Measurements from ENCODE around the gene EXOC6B. TPM values are rescaled to one million over a fixed set of nuclear protein-coding genes. Genes with fewer than 3 reads are reported as not detected.

EXOC6B gene
- total RNA-seq, 4 donors from 2014 or later = 54.0 to 121 (median 78.7) TPM

DNA sequence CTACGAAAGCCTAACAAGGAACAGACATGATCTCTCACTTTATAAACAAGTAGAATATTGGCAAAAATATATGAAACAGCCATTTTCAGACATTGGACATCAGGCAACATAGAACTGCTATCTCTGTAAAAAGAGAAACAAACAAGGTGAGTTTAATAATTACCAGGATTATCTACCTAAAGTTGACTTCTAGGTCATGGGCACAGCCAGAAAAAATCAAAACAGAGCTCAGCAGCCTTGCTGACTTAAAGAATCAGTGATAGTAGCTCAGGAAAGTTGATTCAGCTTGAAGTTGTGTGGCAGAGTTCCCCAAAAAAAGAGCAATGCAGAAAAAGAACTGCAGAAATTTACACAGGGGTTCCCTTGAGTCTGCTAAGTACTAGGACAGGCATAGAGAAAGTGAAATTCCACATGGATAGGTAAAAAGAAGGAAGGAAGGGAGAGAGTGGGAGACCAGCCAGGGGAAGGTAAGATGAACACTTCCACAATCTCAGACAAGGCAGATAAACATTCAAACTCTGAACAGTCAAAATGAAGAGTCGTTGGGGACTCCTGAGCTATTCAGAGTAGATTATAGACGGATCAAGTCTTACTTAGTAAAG, 102.0 kb downstream of the EXOC6B start:
- no peak for DNase-seq (ENCODE audit: low spot score in 2 of 2)
- H3K27me3 ChIP-seq = no peaks in the 10 kb centered on the region
- no peak overlapping the region for H3K27ac ChIP-seq
- no peaks in the 10 kb centered on the region for H3K9me3 ChIP-seq
- no peaks in the 10 kb centered on the region for H3K36me3 ChIP-seq
- TF ChIP-seq EP300 (IDR thresholded peaks at IDR 0.05) (no peak), POLR2AphosphoS5 (IDR thresholded peaks at IDR 0.05) (no peak), POLR2A (IDR thresholded peaks at IDR 0.05) (no peak)
- TF ChIP-seq, protein P1, sequence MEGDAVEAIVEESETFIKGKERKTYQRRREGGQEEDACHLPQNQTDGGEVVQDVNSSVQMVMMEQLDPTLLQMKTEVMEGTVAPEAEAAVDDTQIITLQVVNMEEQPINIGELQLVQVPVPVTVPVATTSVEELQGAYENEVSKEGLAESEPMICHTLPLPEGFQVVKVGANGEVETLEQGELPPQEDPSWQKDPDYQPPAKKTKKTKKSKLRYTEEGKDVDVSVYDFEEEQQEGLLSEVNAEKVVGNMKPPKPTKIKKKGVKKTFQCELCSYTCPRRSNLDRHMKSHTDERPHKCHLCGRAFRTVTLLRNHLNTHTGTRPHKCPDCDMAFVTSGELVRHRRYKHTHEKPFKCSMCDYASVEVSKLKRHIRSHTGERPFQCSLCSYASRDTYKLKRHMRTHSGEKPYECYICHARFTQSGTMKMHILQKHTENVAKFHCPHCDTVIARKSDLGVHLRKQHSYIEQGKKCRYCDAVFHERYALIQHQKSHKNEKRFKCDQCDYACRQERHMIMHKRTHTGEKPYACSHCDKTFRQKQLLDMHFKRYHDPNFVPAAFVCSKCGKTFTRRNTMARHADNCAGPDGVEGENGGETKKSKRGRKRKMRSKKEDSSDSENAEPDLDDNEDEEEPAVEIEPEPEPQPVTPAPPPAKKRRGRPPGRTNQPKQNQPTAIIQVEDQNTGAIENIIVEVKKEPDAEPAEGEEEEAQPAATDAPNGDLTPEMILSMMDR (IDR thresholded peaks at IDR 0.05) = no peak
- H3K4me1 ChIP-seq = peaks cover 7% of the 10 kb centered on the region
- WGBS = 76% methylated on average over 3 of the region's 3 CpGs
- H3K4me3 ChIP-seq = no peak overlapping the region

DNA sequence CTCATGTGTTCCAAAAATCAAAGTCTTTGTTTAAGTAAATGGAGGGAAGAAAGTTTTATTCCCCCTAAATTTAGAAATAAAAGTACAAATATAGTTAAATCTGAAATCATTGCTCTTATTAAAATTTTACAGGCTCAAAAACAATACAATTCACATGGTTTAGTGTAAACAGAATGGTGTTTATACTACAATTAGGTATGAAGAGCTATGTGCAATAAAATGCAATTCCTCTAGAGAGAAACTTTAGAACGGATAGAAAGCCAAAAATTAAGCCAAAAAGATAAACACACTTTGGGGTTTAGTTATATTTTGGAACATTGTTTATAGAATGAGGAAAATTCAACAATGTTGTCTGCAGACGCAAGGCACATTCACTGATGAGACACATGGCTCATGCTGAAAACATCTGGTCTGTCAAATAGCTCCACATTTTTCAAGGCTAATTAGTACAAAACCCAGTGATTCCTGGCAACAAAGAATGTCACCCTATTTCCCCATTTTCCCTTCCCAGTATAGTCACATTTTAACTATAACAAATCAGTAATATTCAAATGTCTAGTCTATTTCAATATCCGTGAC, 103.3 kb downstream of the EXOC6B start:
- TF ChIP-seq, protein P1 (IDR thresholded peaks at IDR 0.05) = no peak
- TF ChIP-seq POLR2A (IDR thresholded peaks at IDR 0.05) (no peak), POLR2AphosphoS5 (IDR thresholded peaks at IDR 0.05) (no peak), EP300 (IDR thresholded peaks at IDR 0.05) (no peak)
- Histone ChIP-seq H3K27ac (no peak overlapping the region), H3K36me3 (no peaks in the 10 kb centered on the region), H3K4me3 (no peak overlapping the region), H3K4me1 (peaks cover 7% of the 10 kb centered on the region), H3K27me3 (no peaks in the 10 kb centered on the region), H3K9me3 (no peaks in the 10 kb centered on the region)
- DNase-seq (ENCODE audit: low spot score in 2 of 2) = no peak
- 52% methylated on average over 3 of the region's 3 CpGs for WGBS

DNA sequence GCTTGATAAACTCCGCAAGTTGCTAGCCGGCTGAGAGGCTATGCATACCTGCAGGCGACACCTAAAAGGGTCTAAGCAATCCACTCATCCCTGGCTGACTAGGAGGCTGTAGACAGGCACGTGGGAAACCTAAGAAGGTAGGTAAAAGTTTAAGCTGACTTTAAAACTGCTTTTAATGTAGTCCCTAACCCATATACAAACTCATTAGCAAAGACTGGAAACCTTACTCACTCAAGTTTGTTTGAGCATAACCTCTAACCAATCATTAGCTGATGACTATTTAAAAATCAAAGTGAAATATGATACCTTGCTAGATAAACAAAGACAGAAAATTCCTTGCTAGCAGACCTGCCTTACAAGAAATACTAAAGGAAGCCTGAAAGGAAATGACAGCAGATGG, 106.4 kb downstream of the EXOC6B start:
- Histone ChIP-seq H3K27me3 (no peaks in the 10 kb centered on the region), H3K27ac (no peak overlapping the region), H3K4me1 (peaks cover 7% of the 10 kb centered on the region), H3K9me3 (no peaks in the 10 kb centered on the region), H3K36me3 (peaks cover 6% of the 10 kb centered on the region), H3K4me3 (no peak overlapping the region)
- TF ChIP-seq, protein P1 (IDR thresholded peaks at IDR 0.05) = no peak
- no peak for TF ChIP-seq EP300 (IDR thresholded peaks at IDR 0.05)
- TF ChIP-seq POLR2A (IDR thresholded peaks at IDR 0.05) = no peak
- TF ChIP-seq POLR2AphosphoS5 (IDR thresholded peaks at IDR 0.05) = no peak
- no peak for DNase-seq (ENCODE audit: low spot score in 2 of 2)
- WGBS = 67% methylated on average over 4 of the region's 4 CpGs

DNA sequence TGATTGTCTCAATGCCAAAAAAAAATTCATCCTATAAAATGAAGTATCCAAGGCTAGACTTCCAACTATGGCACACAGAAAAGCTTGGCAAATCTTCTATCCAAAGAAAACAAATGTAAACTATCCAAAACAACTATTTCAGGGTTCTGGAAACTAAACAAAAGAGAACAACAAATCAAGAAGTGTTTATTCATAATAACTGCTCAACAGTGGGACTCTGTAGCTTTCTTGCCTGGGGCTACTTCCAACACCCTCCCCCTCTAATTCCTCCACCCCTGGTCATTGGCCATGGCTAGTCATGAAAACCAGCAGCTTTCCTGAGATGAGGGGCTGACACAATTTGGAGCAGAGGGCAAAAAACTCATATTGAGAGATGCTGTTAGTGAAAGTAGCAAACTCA, 107.0 kb downstream of the EXOC6B start:
- H3K36me3 ChIP-seq = peaks cover 6% of the 10 kb centered on the region
- peaks cover 6% of the 10 kb centered on the region for H3K4me1 ChIP-seq
- no peak for TF ChIP-seq EP300 (IDR thresholded peaks at IDR 0.05)
- TF ChIP-seq POLR2A (IDR thresholded peaks at IDR 0.05) = no peak
- TF ChIP-seq, protein P1 (IDR thresholded peaks at IDR 0.05) = no peak
- no peak for TF ChIP-seq POLR2AphosphoS5 (IDR thresholded peaks at IDR 0.05)
- no peaks in the 10 kb centered on the region for H3K9me3 ChIP-seq
- no peak for DNase-seq (ENCODE audit: low spot score in 2 of 2)
- no peaks in the 10 kb centered on the region for H3K27me3 ChIP-seq
- no peak overlapping the region for H3K4me3 ChIP-seq
- H3K27ac ChIP-seq = no peak overlapping the region

DNA sequence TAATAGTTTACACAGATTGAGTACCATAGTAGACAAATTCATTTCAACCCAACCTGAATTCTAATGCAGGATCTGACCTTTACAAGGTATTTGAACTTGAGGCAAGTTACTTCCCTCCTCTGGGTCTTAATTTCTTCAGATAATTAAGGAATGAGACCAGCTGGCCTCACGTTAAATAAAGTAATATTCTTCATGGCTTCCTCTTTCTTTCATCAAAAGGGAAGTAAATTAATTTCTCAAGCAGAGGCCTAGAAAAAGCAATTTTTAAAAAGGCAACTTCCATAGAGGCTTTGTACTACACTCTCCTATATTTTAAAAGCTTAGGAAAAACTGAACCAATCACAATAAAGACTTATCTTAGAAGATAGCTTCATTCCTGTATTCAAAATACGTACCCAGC, 109.2 kb downstream of the EXOC6B start:
- Histone ChIP-seq H3K4me3 (no peak overlapping the region), H3K4me1 (peaks cover 4% of the 10 kb centered on the region), H3K27ac (no peak overlapping the region), H3K36me3 (peaks cover 11% of the 10 kb centered on the region), H3K9me3 (no peaks in the 10 kb centered on the region), H3K27me3 (no peaks in the 10 kb centered on the region)
- no peak for DNase-seq (ENCODE audit: low spot score in 2 of 2)
- TF ChIP-seq EP300 (IDR thresholded peaks at IDR 0.05) (no peak), POLR2A (IDR thresholded peaks at IDR 0.05) (no peak), POLR2AphosphoS5 (IDR thresholded peaks at IDR 0.05) (no peak)
- TF ChIP-seq, protein P1 (IDR thresholded peaks at IDR 0.05) = no peak
- WGBS = 45% methylated on average over 2 of the region's 2 CpGs

Data from suprapubic skin (tissue), 4 donors.